Measurements from ENCODE around the gene FLNB.

Gene FLNB

GRCh38 chr3:57989646-57990045, 18.6 kb upstream of the FLNB start:
- H3K4me3 ChIP-seq (replicated peaks; ENCODE audit: low read depth, low read length) = no peak overlapping the region
- no peak for DNase-seq (ENCODE audit: extremely low read depth, low read depth)
- TF ChIP-seq, protein P1, sequence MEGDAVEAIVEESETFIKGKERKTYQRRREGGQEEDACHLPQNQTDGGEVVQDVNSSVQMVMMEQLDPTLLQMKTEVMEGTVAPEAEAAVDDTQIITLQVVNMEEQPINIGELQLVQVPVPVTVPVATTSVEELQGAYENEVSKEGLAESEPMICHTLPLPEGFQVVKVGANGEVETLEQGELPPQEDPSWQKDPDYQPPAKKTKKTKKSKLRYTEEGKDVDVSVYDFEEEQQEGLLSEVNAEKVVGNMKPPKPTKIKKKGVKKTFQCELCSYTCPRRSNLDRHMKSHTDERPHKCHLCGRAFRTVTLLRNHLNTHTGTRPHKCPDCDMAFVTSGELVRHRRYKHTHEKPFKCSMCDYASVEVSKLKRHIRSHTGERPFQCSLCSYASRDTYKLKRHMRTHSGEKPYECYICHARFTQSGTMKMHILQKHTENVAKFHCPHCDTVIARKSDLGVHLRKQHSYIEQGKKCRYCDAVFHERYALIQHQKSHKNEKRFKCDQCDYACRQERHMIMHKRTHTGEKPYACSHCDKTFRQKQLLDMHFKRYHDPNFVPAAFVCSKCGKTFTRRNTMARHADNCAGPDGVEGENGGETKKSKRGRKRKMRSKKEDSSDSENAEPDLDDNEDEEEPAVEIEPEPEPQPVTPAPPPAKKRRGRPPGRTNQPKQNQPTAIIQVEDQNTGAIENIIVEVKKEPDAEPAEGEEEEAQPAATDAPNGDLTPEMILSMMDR (IDR thresholded peaks at IDR 0.05; ENCODE audit: low read depth, low read length, missing control alignments) = no peak

GRCh38 chr3:57992452-57993213, 15.6 kb upstream of the FLNB start:
- DNase-seq (ENCODE audit: extremely low read depth, low read depth) = no peak
- no peak overlapping the region for H3K4me3 ChIP-seq (replicated peaks; ENCODE audit: low read depth, low read length)
- TF ChIP-seq, protein P1 (IDR thresholded peaks at IDR 0.05; ENCODE audit: low read depth, low read length, missing control alignments) = no peak

- H3K4me3 ChIP-seq (replicated peaks; ENCODE audit: low read depth, low read length) = no peak overlapping the region
- no peak for DNase-seq (ENCODE audit: extremely low read depth, low read depth)
- TF ChIP-seq, protein P1 (IDR thresholded peaks at IDR 0.05; ENCODE audit: low read depth, low read length, missing control alignments) = no peak
Observed at GRCh38 chr3:57998366-57999283, 9.6 kb upstream of the FLNB start.

DNA sequence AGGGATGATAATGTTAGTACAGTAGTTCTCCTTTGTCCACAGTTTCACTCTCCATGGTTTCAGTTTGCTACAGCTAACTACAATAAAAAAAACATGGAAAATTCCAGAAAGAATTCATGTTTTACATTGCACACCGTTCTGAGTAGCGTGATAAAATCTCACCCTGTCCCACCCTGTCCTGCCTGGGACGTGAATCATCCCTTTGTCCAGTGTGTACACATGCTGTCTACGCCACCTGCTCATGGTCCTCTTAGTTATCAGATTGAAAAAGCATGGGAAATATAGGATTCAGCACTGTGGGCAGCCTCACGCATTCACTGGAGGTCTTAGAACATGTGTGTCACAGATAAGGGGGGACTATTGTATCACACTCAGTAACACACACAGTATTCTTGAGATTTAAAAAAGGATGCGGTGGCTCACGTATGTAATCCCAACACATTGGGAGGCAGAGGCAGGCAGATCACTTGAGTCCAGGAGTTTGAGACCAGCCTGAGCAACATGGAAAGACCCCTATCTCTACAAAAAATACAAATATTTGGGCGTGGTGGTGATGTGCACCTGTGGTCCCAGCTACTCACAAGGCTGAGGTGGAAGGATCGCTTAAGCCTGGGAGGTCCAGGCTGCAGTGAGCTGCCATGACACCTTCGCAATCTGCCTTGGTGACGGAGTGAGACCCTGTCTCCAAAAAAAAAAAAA, 8.7 kb upstream of the FLNB start:
- no peak for DNase-seq (ENCODE audit: extremely low read depth, low read depth)
- no peak overlapping the region for H3K4me3 ChIP-seq (replicated peaks; ENCODE audit: low read depth, low read length)
- TF ChIP-seq, protein P1 (IDR thresholded peaks at IDR 0.05; ENCODE audit: low read depth, low read length, missing control alignments) = no peak

DNA sequence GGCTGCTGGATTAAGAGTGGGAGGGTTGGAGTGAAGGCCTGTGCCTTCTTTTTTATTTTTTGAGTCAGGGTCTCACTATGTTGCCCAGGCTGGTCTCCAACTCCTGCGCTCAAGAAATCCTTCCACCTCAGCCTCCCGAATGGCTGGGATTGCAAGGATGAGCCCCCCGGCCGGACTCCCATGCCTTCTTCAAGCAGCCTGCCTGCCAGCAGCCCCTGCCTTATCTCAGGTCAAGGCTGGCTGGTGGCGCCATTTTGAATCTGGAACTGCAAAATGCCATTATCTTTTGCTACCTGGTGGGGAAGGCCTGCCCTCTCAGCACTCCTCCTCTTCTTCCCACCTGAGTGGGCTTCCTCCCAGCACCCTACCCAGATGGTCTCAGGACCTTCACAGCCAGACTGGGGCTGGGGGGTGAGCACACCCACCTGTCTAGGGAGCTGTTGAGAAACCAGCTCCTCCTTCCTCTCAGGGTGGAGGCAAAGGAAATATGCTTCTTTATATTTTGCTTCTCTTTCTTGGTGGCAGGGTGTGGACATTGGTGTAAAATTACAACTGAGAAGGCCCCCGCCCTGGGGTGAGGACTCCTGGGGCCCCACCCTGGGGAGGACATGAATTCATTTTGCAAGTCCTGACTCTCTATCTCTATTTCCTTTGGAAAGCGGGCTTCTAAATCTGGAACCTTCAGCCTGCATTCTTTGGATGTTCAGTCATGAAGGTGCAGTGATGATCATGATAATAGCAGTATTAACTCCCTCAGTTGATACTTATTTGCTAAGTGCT, 7.7 kb upstream of the FLNB start:
- DNase-seq (ENCODE audit: extremely low read depth, low read depth) = no peak
- TF ChIP-seq, protein P1 (IDR thresholded peaks at IDR 0.05; ENCODE audit: low read depth, low read length, missing control alignments) = no peak

DNA sequence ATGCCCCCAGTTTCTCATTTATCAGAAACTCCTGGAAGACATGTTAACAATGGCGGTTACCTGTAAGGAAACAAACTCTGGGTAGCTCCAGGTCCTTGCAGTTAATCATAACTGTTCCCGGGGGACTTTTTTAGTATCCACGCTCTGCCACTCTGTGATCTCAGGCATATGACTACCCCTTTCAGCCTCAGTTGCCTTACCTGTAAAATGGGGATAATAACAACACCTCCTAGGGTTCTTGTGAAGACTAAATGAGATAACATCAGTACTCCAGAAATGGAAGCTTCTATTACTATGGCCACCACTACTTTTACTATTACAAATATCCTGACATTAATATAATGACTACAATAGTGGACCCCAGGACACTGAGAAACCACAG, 7.1 kb upstream of the FLNB start:
- TF ChIP-seq, protein P1 (IDR thresholded peaks at IDR 0.05; ENCODE audit: low read depth, low read length, missing control alignments) = no peak
- H3K4me3 ChIP-seq (replicated peaks; ENCODE audit: low read depth, low read length) = no peak overlapping the region
- DNase-seq (ENCODE audit: extremely low read depth, low read depth) = no peak

More for the DNA sequence above, 7.7 kb upstream of the FLNB start:
- no peak overlapping the region for H3K4me3 ChIP-seq (replicated peaks; ENCODE audit: low read depth, low read length)

Measured in HFF-Myc (cell line).